Measurements from ENCODE around the gene CACNA1C.

The CACNA1C gene

GRCh38 chr12:2171672-2172426 is 119.1 kb downstream of the CACNA1C start:
- DNase-seq (ENCODE audit: low read depth in 2 of 2): no peak

GRCh38 chr12:2172491-2173214 is 119.9 kb downstream of the CACNA1C start:
- no peak for DNase-seq (ENCODE audit: low read depth in 2 of 2)

GRCh38 chr12:2173971-2174370 is 121.2 kb downstream of the CACNA1C start:
- DNase-seq (ENCODE audit: low read depth in 2 of 2): no peak

GRCh38 chr12:2177003-2177402 is 124.2 kb downstream of the CACNA1C start:
- no peak for DNase-seq (ENCODE audit: low read depth in 2 of 2)

GRCh38 chr12:2177751-2178150 is 125.0 kb downstream of the CACNA1C start:
- DNase-seq (ENCODE audit: low read depth in 2 of 2): no peak

- no peak for DNase-seq (ENCODE audit: low read depth in 2 of 2)
These were observed 126.3 kb downstream of the CACNA1C start for GRCh38 chr12:2179058-2179457.

- no peak for DNase-seq (ENCODE audit: low read depth in 2 of 2)
These were observed 127.4 kb downstream of the CACNA1C start for GRCh38 chr12:2179953-2180736.

- no peak for DNase-seq (ENCODE audit: low read depth in 2 of 2)
These were observed 127.9 kb downstream of the CACNA1C start for GRCh38 chr12:2180737-2181082.

- no peak for DNase-seq (ENCODE audit: low read depth in 2 of 2)
These were observed 131.1 kb downstream of the CACNA1C start for GRCh38 chr12:2183556-2184541.

GRCh38 chr12:2185751-2186341 is 133.1 kb downstream of the CACNA1C start:
- DNase-seq (ENCODE audit: low read depth in 2 of 2): no peak

GRCh38 chr12:2187195-2187945 is 134.6 kb downstream of the CACNA1C start:
- no peak for DNase-seq (ENCODE audit: low read depth in 2 of 2)

GRCh38 chr12:2190085-2190484 is 137.3 kb downstream of the CACNA1C start:
- DNase-seq (ENCODE audit: low read depth in 2 of 2): no peak

- no peak for DNase-seq (ENCODE audit: low read depth in 2 of 2)
These were observed 138.2 kb downstream of the CACNA1C start for GRCh38 chr12:2190896-2191533.

GRCh38 chr12:2191534-2192153 is 138.9 kb downstream of the CACNA1C start:
- no peak for DNase-seq (ENCODE audit: low read depth in 2 of 2)

- DNase-seq (ENCODE audit: low read depth in 2 of 2): no peak
These were observed 139.4 kb downstream of the CACNA1C start for GRCh38 chr12:2192231-2192630.

- DNase-seq (ENCODE audit: low read depth in 2 of 2): no peak
These were observed 141.3 kb downstream of the CACNA1C start for GRCh38 chr12:2194060-2194459.

- DNase-seq (ENCODE audit: low read depth in 2 of 2): no peak
These were observed 141.8 kb downstream of the CACNA1C start for GRCh38 chr12:2194571-2194970.

- DNase-seq (ENCODE audit: low read depth in 2 of 2): no peak
These were observed 142.3 kb downstream of the CACNA1C start for GRCh38 chr12:2195085-2195484.

- DNase-seq (ENCODE audit: low read depth in 2 of 2): no peak
These were observed 145.3 kb downstream of the CACNA1C start for GRCh38 chr12:2198005-2198501.
